IPS DF 6.9 (cell line): ENCODE data around the gene HSCB.

Experiments
- DNase-seq: peaks from one replicate; pipeline ENCODE4 v3.0.0-alpha.2; 2013; ENCODE audit warnings: low read depth, low spot score
- H3K27ac ChIP-seq: one replicate; pipeline ENCODE4 v1.5.1; 2013; ENCODE audit warnings: low read length, control low read depth
- H3K27me3 ChIP-seq: 2 replicates; pipeline ENCODE4 v1.6.1; 2013; ENCODE audit warnings: mild to moderate bottlenecking, low read length; ENCODE audit not compliant: control insufficient read depth, insufficient read depth
- H3K36me3 ChIP-seq: 2 replicates; pipeline ENCODE4 v1.6.1; 2013; ENCODE audit warnings: low read length; ENCODE audit not compliant: control insufficient read depth, insufficient read depth
- H3K4me1 ChIP-seq: 2 replicates; pipeline ENCODE4 v1.6.1; 2013; ENCODE audit warnings: low read length; ENCODE audit not compliant: control insufficient read depth, insufficient read depth
- H3K4me3 ChIP-seq: 2 replicates; pipeline ENCODE4 v1.5.1; 2013; ENCODE audit warnings: mild to moderate bottlenecking, low read length
- H3K9me3 ChIP-seq: 2 replicates; pipeline ENCODE4 v1.6.1; 2013; ENCODE audit warnings: low read length, inconsistent platforms; ENCODE audit not compliant: control insufficient read depth, insufficient read depth
- WGBS: extraction: QIAGEN DNeasy Blood & Tissue Kit; methylation state at CpG from one replicate; pipeline ENCODE4 v1.1.7; 2013; ENCODE audit warnings: mixed read lengths, missing lambda C conversion rate; ENCODE audit not compliant: insufficient read length, insufficient coverage; 5-methylcytosine and 5-hydroxymethylcytosine counted together

The HSCB gene

GRCh38 chr22:28714043-28714628 lies 27.7 kb upstream of the HSCB start:
- no peaks in the 10 kb centered on the region for H3K4me1 ChIP-seq
- no CpG with 5 or more reads among the region's 2 CpGs for WGBS
- H3K27ac ChIP-seq, result no peak overlapping the region
- peaks cover 3% of the 10 kb centered on the region; the same call in 1 of the 2 replicates for H3K36me3 ChIP-seq
- no peak for DNase-seq
- no peaks in the 10 kb centered on the region for H3K9me3 ChIP-seq
- no peaks in the 10 kb centered on the region for H3K27me3 ChIP-seq
- H3K4me3 ChIP-seq, result no peak overlapping the region

- no peak overlapping the region for H3K4me3 ChIP-seq
- no peak overlapping the region for H3K27ac ChIP-seq
- WGBS, result no CpG with 5 or more reads among the region's 7 CpGs
- H3K36me3 ChIP-seq, result peaks cover 3% of the 10 kb centered on the region; the same call in 1 of the 2 replicates
- no peak for DNase-seq
- H3K9me3 ChIP-seq, result no peaks in the 10 kb centered on the region
- no peaks in the 10 kb centered on the region for H3K4me1 ChIP-seq
- no peaks in the 10 kb centered on the region for H3K27me3 ChIP-seq
These were observed 26.2 kb upstream of the HSCB start for GRCh38 chr22:28715611-28716010.

GRCh38 chr22:28716686-28717085 lies 25.2 kb upstream of the HSCB start:
- Histone ChIP-seq H3K4me3 (no peak overlapping the region), H3K9me3 (no peaks in the 10 kb centered on the region), H3K27me3 (no peaks in the 10 kb centered on the region), H3K36me3 (peaks cover 3% of the 10 kb centered on the region; the same call in 1 of the 2 replicates), H3K27ac (no peak overlapping the region), H3K4me1 (no peaks in the 10 kb centered on the region)
- WGBS, result no CpG with 5 or more reads among the region's 3 CpGs
- no peak for DNase-seq

- Histone ChIP-seq H3K27ac (no peak overlapping the region), H3K36me3 (no peaks in the 10 kb centered on the region), H3K9me3 (no peaks in the 10 kb centered on the region), H3K27me3 (no peaks in the 10 kb centered on the region), H3K4me1 (no peaks in the 10 kb centered on the region), H3K4me3 (no peak overlapping the region)
- DNase-seq, result no peak
- no CpG with 5 or more reads among the region's 3 CpGs for WGBS
These were observed 23.8 kb upstream of the HSCB start for GRCh38 chr22:28718044-28718443.

GRCh38 chr22:28728002-28728401 lies 13.8 kb upstream of the HSCB start:
- H3K4me1 ChIP-seq, result no peaks in the 10 kb centered on the region
- H3K27me3 ChIP-seq, result no peaks in the 10 kb centered on the region
- WGBS, result no CpG with 5 or more reads among the region's 1 CpG
- H3K36me3 ChIP-seq, result peaks cover 2% of the 10 kb centered on the region; the same call in 1 of the 2 replicates
- no peaks in the 10 kb centered on the region for H3K9me3 ChIP-seq
- no peak overlapping the region for H3K27ac ChIP-seq
- no peak overlapping the region for H3K4me3 ChIP-seq
- no peak for DNase-seq

GRCh38 chr22:28728621-28729313 lies 13.1 kb upstream of the HSCB start:
- DNase-seq, result no peak
- H3K9me3 ChIP-seq, result no peaks in the 10 kb centered on the region
- H3K4me3 ChIP-seq, result no peak overlapping the region
- H3K27me3 ChIP-seq, result no peaks in the 10 kb centered on the region
- WGBS, result no CpG with 5 or more reads among the region's 10 CpGs
- no peak overlapping the region for H3K27ac ChIP-seq
- H3K4me1 ChIP-seq, result no peaks in the 10 kb centered on the region
- H3K36me3 ChIP-seq, result peaks cover 6% of the 10 kb centered on the region; the same call in 1 of the 2 replicates

GRCh38 chr22:28730179-28730578 lies 11.7 kb upstream of the HSCB start:
- no peak overlapping the region for H3K4me3 ChIP-seq
- no peak for DNase-seq
- H3K4me1 ChIP-seq, result no peaks in the 10 kb centered on the region
- H3K27me3 ChIP-seq, result no peaks in the 10 kb centered on the region
- H3K27ac ChIP-seq, result no peak overlapping the region
- no CpG with 5 or more reads among the region's 3 CpGs for WGBS
- peaks cover 6% of the 10 kb centered on the region; the same call in 1 of the 2 replicates for H3K36me3 ChIP-seq
- no peaks in the 10 kb centered on the region for H3K9me3 ChIP-seq

- Histone ChIP-seq H3K27me3 (no peaks in the 10 kb centered on the region), H3K36me3 (peaks cover 4% of the 10 kb centered on the region; the same call in 1 of the 2 replicates), H3K4me1 (no peaks in the 10 kb centered on the region), H3K27ac (no peak overlapping the region), H3K9me3 (no peaks in the 10 kb centered on the region), H3K4me3 (no peak overlapping the region)
- WGBS, result no CpG with 5 or more reads among the region's 6 CpGs
- DNase-seq, result no peak
These were observed 7.4 kb upstream of the HSCB start for GRCh38 chr22:28734393-28734792.

GRCh38 chr22:28736301-28737155 lies 5.3 kb upstream of the HSCB start:
- no peaks in the 10 kb centered on the region for H3K4me1 ChIP-seq
- H3K36me3 ChIP-seq, result peaks cover 4% of the 10 kb centered on the region; the same call in 1 of the 2 replicates
- no peaks in the 10 kb centered on the region for H3K27me3 ChIP-seq
- peak; percentile 43 for DNase-seq
- WGBS, result no CpG with 5 or more reads among the region's 7 CpGs
- no peaks in the 10 kb centered on the region for H3K9me3 ChIP-seq
- no peak overlapping the region for H3K27ac ChIP-seq
- H3K4me3 ChIP-seq, result no peak overlapping the region

- no peak overlapping the region for H3K4me3 ChIP-seq
- DNase-seq, result no peak
- H3K4me1 ChIP-seq, result no peaks in the 10 kb centered on the region
- no peaks in the 10 kb centered on the region for H3K27me3 ChIP-seq
- H3K27ac ChIP-seq, result no peak overlapping the region
- H3K9me3 ChIP-seq, result no peaks in the 10 kb centered on the region
- no CpG with 5 or more reads among the region's 3 CpGs for WGBS
- peaks cover 4% of the 10 kb centered on the region; the same call in 1 of the 2 replicates for H3K36me3 ChIP-seq
These were observed 4.1 kb upstream of the HSCB start for GRCh38 chr22:28737701-28738100.
